IMR-90 (cell line): ENCODE data around the gene SAGE1. TPM values are rescaled to one million over a fixed set of nuclear protein-coding genes. Genes with fewer than 3 reads are reported as not detected.

Experiments used
- ATAC-seq: fragments of 200-7000 bp; cut with Tn5 transposase; 2 replicates; pipeline ENCODE4 v1.9.1; 2020; ENCODE audit warnings: low read depth, mild to moderate bottlenecking, moderate library complexity
- BruUV-seq: library from RNA; stranded (reverse); fragments of 400-500 nt; replicated peaks from 2 replicates; lab custom pipeline; 2021; lab: Mats Ljungman, UMichigan
- CTCF ChIA-PET: fragments of 300-600 bp; formaldehyde crosslinking; extraction: SDS; loops from one replicate; lab custom pipeline; 2021; ENCODE audit warnings: antibody characterized with exemption; lab: Yijun Ruan, JAX
- POLR2A ChIA-PET: fragments of 300-600 bp; sonication (Branson Sonifier 250); formaldehyde crosslinking; loops from one replicate; lab custom pipeline; 2022; ENCODE audit warnings: antibody characterized with exemption; ENCODE audit not compliant: unreplicated experiment; lab: Charles Lee
- DNase-seq: peaks from one replicate; pipeline ENCODE4 v3.0.0; 2013
- H2AFZ ChIP-seq: replicated peaks from 2 replicates; pipeline ENCODE3; 2013; ENCODE audit warnings: low read length, mild to moderate bottlenecking; ENCODE audit not compliant: poor library complexity
- H2AK5ac ChIP-seq: 2 replicates; pipeline ENCODE4 v1.6.1; 2013; ENCODE audit warnings: low read depth, low read length, inconsistent platforms
- H2AK9ac ChIP-seq: replicated peaks from 2 replicates; pipeline ENCODE3; 2013; ENCODE audit warnings: mild to moderate bottlenecking, low read depth, low read length, moderate library complexity; ENCODE audit not compliant: poor library complexity
- H2BK120ac ChIP-seq: 2 replicates; pipeline ENCODE4 v1.6.1; 2013; ENCODE audit warnings: low read depth, low read length, inconsistent platforms
- H2BK15ac ChIP-seq: 3 replicates; pipeline ENCODE4 v1.6.1; 2013; ENCODE audit warnings: low read depth, low read length, inconsistent platforms
- H2BK20ac ChIP-seq: 2 replicates; pipeline ENCODE4 v1.6.1; 2013; ENCODE audit warnings: low read depth, mild to moderate bottlenecking, inconsistent platforms, low read length, moderate library complexity
- H2BK5ac ChIP-seq: 2 replicates; pipeline ENCODE4 v1.6.1; 2013; ENCODE audit warnings: mild to moderate bottlenecking, low read depth, low read length, inconsistent platforms; ENCODE audit not compliant: poor library complexity, severe bottlenecking
- H3K14ac ChIP-seq: replicated peaks from 2 replicates; pipeline ENCODE4 v1.6.1; 2013; ENCODE audit warnings: low read depth, low read length, inconsistent platforms
- H3K18ac ChIP-seq: 2 replicates; pipeline ENCODE4 v1.6.1; 2013; ENCODE audit warnings: low read depth, low read length, control low read depth
- H3K23ac ChIP-seq: 2 replicates; pipeline ENCODE4 v1.6.1; 2013; ENCODE audit warnings: low read depth, low read length, inconsistent platforms
- H3K27ac ChIP-seq: 2 replicates; pipeline ENCODE4 v1.5.1; 2013; ENCODE audit warnings: mild to moderate bottlenecking, control low read depth, low read length; ENCODE audit not compliant: insufficient read depth
- H3K27me3 ChIP-seq: 2 replicates; pipeline ENCODE4 v1.6.1; 2013; ENCODE audit warnings: low read length; ENCODE audit not compliant: control insufficient read depth, insufficient read depth
- H3K36me3 ChIP-seq: 2 replicates; pipeline ENCODE4 v1.6.1; 2013; ENCODE audit warnings: low read length, mixed read lengths; ENCODE audit not compliant: control insufficient read depth, insufficient read depth
- H3K4ac ChIP-seq: 2 replicates; pipeline ENCODE4 v1.6.1; 2013; ENCODE audit warnings: low read depth, low read length, inconsistent platforms
- H3K4me1 ChIP-seq: 2 replicates; pipeline ENCODE4 v1.6.1; 2013; ENCODE audit warnings: low read length, mixed read lengths; ENCODE audit not compliant: control insufficient read depth, insufficient read depth
- H3K4me2 ChIP-seq: 2 replicates; pipeline ENCODE4 v1.6.1; 2013; ENCODE audit warnings: low read depth, mild to moderate bottlenecking, control low read depth, low read length, moderate library complexity
- H3K4me3 ChIP-seq: 2 replicates; pipeline ENCODE4 v1.5.1; 2013; ENCODE audit warnings: low read depth, mild to moderate bottlenecking, control low read depth, low read length, moderate library complexity; ENCODE audit not compliant: insufficient read depth
- H3K56ac ChIP-seq: 2 replicates; pipeline ENCODE4 v1.6.1; 2013; ENCODE audit warnings: low read length, inconsistent platforms; ENCODE audit not compliant: insufficient read depth; ENCODE audit errors: extremely low read depth
- H3K79me1 ChIP-seq, 2 experiments: 2 replicates each; pipeline ENCODE4 v1.6.1; 2013; ENCODE audit warnings: low read length in 2 of 2, inconsistent platforms in 1 of 2, low read depth in 1 of 2
- H3K9ac ChIP-seq: 2 replicates; pipeline ENCODE4 v1.6.1; 2013; ENCODE audit warnings: low read depth, low read length, control low read depth
- H3K9me1 ChIP-seq: 2 replicates; pipeline ENCODE4 v1.6.1; 2013; ENCODE audit warnings: low read length, inconsistent platforms; ENCODE audit not compliant: insufficient read depth
- H3K9me3 ChIP-seq: 2 replicates; pipeline ENCODE4 v1.6.1; 2013; ENCODE audit warnings: low read length; ENCODE audit not compliant: control insufficient read depth, insufficient read depth
- H4K20me1 ChIP-seq: 2 replicates; pipeline ENCODE4 v1.6.1; 2013; ENCODE audit warnings: low read length, inconsistent platforms; ENCODE audit not compliant: insufficient read depth
- H4K5ac ChIP-seq: 2 replicates; pipeline ENCODE4 v1.6.1; 2013; ENCODE audit warnings: mild to moderate bottlenecking, low read depth, low read length, control low read depth
- H4K8ac ChIP-seq, 2 experiments: 2 replicates each; pipeline ENCODE4 v1.6.1; 2013; ENCODE audit warnings: low read depth in 2 of 2, low read length in 2 of 2, control low read depth in 1 of 2, inconsistent platforms in 1 of 2
- H4K91ac ChIP-seq: 2 replicates; pipeline ENCODE4 v1.6.1; 2013; ENCODE audit warnings: low read depth, low read length, inconsistent platforms; ENCODE audit not compliant: insufficient read depth
- BHLHE40 ChIP-seq: fragments of 150-350 bp; IDR thresholded peaks from 2 replicates; pipeline ENCODE4 v1.6.1; 2016; ENCODE audit warnings: mild to moderate bottlenecking, low read depth, low read length
- CHD1 ChIP-seq: IDR thresholded peaks from 2 replicates; pipeline ENCODE4 v1.6.1; 2012; ENCODE audit warnings: low read depth, low read length, improper control_type of control experiment
- RAD21 ChIP-seq: IDR thresholded peaks from 2 replicates; pipeline ENCODE4 v1.6.1; 2012; ENCODE audit warnings: low read length, improper control_type of control experiment
- SMC3 ChIP-seq: fragments of 150-350 bp; IDR thresholded peaks from 2 replicates; pipeline ENCODE4 v1.6.1; 2016; ENCODE audit warnings: low read depth, mild to moderate bottlenecking, antibody characterized with exemption, low read length, moderate library complexity
- WGBS, 2 experiments: methylation state at CpG; one replicate each; pipeline versions ENCODE4 v1.1.5 to v1.1.7; 2013; ENCODE audit warnings: missing lambda C conversion rate in 2 of 2; ENCODE audit not compliant: insufficient read length in 1 of 2; ENCODE audit errors: extremely low coverage in 2 of 2; 5-methylcytosine and 5-hydroxymethylcytosine counted together
- dilution Hi-C: fragments of 300-500 bp; cut with HindIII; formaldehyde crosslinking; loops from one replicate; pipeline ENCODE4 v1.14.3; 2018; ENCODE audit warnings: low sequenced_read_pairs; ENCODE audit not compliant: unreplicated experiment
- in situ Hi-C: fragments of 300-500 bp; cut with MboI; formaldehyde crosslinking; loops from 3 replicates; pipeline ENCODE4 v1.14.3; 2019; ENCODE audit warnings: low sequenced_read_pairs, inconsistent platforms, mixed read lengths
- intact Hi-C: fragments of 100-400 bp; cut with micrococcal nuclease; formaldehyde crosslinking; loops from 2 replicates; pipeline ENCODE4 v1.10.0; 2022
- polyA plus RNA-seq, 3 experiments: library from polyadenylated mRNA; depleted of rRNA; stranded (reverse); fragments of >200 nt; gene quantifications; 2 replicates each; pipeline ENCODE4 v1.2.3, GENCODE V29; 2012; ENCODE audit warnings: low replicate concordance in 1 of 3
- total RNA-seq: library from RNA; depleted of rRNA; stranded (reverse); fragments of >200 nt; gene quantifications from 2 replicates; pipeline ENCODE4 v1.2.3, GENCODE V29; 2012
- TF ChIP-seq, protein P1 (sequence below): fragments of 150-350 bp; IDR thresholded peaks from 2 replicates; pipeline ENCODE4 v1.6.1; 2016; ENCODE audit warnings: low read depth, mild to moderate bottlenecking, low read length, moderate library complexity, borderline replicate concordance
- TF ChIP-seq, protein P2 (sequence below): fragments of 150-350 bp; IDR thresholded peaks from 2 replicates; pipeline ENCODE4 v1.6.1; 2017; ENCODE audit warnings: mild to moderate bottlenecking, antibody characterized with exemption, low read length, low read depth
- TF ChIP-seq, protein P3 (sequence below): conservative IDR thresholded peaks from 2 replicates; pipeline ENCODE4 v1.5.1; 2012; ENCODE audit warnings: mild to moderate bottlenecking, low read depth, low read length, improper control_type of control experiment

The SAGE1 gene
- total and polyA plus RNA-seq, 2 of the 4 experiments (the other 2 are of a cell fraction) = not detected

DNA sequence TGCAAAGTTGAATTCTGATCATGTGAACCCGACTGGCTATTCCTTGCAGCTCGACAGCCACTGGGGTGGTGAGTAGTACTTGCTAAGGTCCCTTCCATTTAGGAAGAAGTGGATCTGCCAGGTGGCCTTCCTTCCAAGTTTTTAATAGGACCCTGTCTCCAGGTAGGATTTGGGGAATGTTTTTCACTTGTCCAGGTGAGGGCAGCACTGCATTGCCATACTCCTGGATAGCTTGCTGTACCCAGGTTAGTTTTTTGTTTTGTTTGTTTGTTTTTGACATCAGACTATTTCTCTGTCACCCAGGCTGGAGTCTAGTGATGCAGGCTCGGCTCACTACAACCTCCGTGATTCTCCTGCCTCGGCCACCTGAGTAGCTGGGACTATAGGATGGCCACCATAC lies 29.8 kb downstream of the SAGE1 start:
- POLR2A ChIA-PET = no interaction called here
- BruUV-seq = no TSS peak
- TF ChIP-seq RAD21 (no peak), BHLHE40 (no peak), SMC3 (no peak), CHD1 (no peak)
- TF ChIP-seq, protein P1, sequence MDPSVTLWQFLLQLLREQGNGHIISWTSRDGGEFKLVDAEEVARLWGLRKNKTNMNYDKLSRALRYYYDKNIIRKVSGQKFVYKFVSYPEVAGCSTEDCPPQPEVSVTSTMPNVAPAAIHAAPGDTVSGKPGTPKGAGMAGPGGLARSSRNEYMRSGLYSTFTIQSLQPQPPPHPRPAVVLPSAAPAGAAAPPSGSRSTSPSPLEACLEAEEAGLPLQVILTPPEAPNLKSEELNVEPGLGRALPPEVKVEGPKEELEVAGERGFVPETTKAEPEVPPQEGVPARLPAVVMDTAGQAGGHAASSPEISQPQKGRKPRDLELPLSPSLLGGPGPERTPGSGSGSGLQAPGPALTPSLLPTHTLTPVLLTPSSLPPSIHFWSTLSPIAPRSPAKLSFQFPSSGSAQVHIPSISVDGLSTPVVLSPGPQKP = no peak
- TF ChIP-seq, protein P2, sequence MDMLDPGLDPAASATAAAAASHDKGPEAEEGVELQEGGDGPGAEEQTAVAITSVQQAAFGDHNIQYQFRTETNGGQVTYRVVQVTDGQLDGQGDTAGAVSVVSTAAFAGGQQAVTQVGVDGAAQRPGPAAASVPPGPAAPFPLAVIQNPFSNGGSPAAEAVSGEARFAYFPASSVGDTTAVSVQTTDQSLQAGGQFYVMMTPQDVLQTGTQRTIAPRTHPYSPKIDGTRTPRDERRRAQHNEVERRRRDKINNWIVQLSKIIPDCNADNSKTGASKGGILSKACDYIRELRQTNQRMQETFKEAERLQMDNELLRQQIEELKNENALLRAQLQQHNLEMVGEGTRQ = no peak
- TF ChIP-seq, protein P3, sequence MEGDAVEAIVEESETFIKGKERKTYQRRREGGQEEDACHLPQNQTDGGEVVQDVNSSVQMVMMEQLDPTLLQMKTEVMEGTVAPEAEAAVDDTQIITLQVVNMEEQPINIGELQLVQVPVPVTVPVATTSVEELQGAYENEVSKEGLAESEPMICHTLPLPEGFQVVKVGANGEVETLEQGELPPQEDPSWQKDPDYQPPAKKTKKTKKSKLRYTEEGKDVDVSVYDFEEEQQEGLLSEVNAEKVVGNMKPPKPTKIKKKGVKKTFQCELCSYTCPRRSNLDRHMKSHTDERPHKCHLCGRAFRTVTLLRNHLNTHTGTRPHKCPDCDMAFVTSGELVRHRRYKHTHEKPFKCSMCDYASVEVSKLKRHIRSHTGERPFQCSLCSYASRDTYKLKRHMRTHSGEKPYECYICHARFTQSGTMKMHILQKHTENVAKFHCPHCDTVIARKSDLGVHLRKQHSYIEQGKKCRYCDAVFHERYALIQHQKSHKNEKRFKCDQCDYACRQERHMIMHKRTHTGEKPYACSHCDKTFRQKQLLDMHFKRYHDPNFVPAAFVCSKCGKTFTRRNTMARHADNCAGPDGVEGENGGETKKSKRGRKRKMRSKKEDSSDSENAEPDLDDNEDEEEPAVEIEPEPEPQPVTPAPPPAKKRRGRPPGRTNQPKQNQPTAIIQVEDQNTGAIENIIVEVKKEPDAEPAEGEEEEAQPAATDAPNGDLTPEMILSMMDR = no peak

More for the DNA sequence above, 29.8 kb downstream of the SAGE1 start:
- dilution Hi-C loops (no loop called here), intact Hi-C loops (no loop called here), in situ Hi-C loops (no loop called here)
- no peak overlapping the region for H2AK5ac ChIP-seq
- H2BK120ac ChIP-seq = no peak overlapping the region
- no peaks in the 10 kb centered on the region for H3K79me1 ChIP-seq
- no peak overlapping the region for H4K91ac ChIP-seq
- H2AK9ac ChIP-seq = no peak overlapping the region
- no peak overlapping the region for H4K5ac ChIP-seq
- H3K23ac ChIP-seq = no peak overlapping the region
- no peak overlapping the region for H2BK15ac ChIP-seq
- no peaks in the 10 kb centered on the region for H3K9me3 ChIP-seq
- no peaks in the 10 kb centered on the region for H4K20me1 ChIP-seq
- no peak overlapping the region for H2AFZ ChIP-seq
- no peak overlapping the region for H4K8ac ChIP-seq
- no peak overlapping the region for H3K56ac ChIP-seq
- ATAC-seq (no peak), DNase-seq (no peak)
- H3K14ac ChIP-seq = no peak overlapping the region
- no peak overlapping the region for H2BK20ac ChIP-seq
- CTCF ChIA-PET = no interaction called here
- no peaks in the 10 kb centered on the region for H3K9me1 ChIP-seq
- no peaks in the 10 kb centered on the region for H3K4me1 ChIP-seq
- no peak overlapping the region for H3K4me3 ChIP-seq
- no peaks in the 10 kb centered on the region for H3K36me3 ChIP-seq
- no peak overlapping the region for H3K4me2 ChIP-seq
- no peak overlapping the region for H3K4ac ChIP-seq
- no peak overlapping the region for H3K27ac ChIP-seq
- WGBS, 2 experiments = 20% methylated on average over 1 of the region's 5 CpGs; no CpG with 5 or more reads in 1 of the 2 experiments
- H3K9ac ChIP-seq = no peak overlapping the region
- H3K27me3 ChIP-seq = no peaks in the 10 kb centered on the region
- no peak overlapping the region for H2BK5ac ChIP-seq
- no peak overlapping the region for H3K18ac ChIP-seq
